HUES6 (cell line): ENCODE results near the gene FASTK.
A peak's percentile ranks its signal among the peaks of the same experiment; 100 is the strongest.

Experiments used
- H3K27ac ChIP-seq: 2 replicates; pipeline ENCODE4 v1.7.0; 2013; ENCODE audit warnings: low read depth, mild to moderate bottlenecking, low read length, inconsistent platforms
- H3K27me3 ChIP-seq: 2 replicates; pipeline ENCODE4 v1.6.1; 2013; ENCODE audit warnings: low read length; ENCODE audit not compliant: control insufficient read depth, insufficient read depth
- H3K36me3 ChIP-seq: 2 replicates; pipeline ENCODE4 v1.6.1; 2013; ENCODE audit warnings: low read length; ENCODE audit not compliant: control insufficient read depth, insufficient read depth
- H3K4me1 ChIP-seq: 2 replicates; pipeline ENCODE4 v1.6.1; 2013; ENCODE audit warnings: low read length; ENCODE audit not compliant: control insufficient read depth, insufficient read depth
- H3K4me3 ChIP-seq: 2 replicates; pipeline ENCODE4 v1.5.1; 2013; ENCODE audit warnings: low read depth, low read length
- H3K9ac ChIP-seq: one replicate; pipeline ENCODE4 v1.6.1; 2013; ENCODE audit warnings: mild to moderate bottlenecking, low read length
- H3K9me3 ChIP-seq: 2 replicates; pipeline ENCODE4 v1.6.1; 2013; ENCODE audit warnings: low read depth, low read length; ENCODE audit not compliant: control insufficient read depth, insufficient read depth

FASTK gene

DNA sequence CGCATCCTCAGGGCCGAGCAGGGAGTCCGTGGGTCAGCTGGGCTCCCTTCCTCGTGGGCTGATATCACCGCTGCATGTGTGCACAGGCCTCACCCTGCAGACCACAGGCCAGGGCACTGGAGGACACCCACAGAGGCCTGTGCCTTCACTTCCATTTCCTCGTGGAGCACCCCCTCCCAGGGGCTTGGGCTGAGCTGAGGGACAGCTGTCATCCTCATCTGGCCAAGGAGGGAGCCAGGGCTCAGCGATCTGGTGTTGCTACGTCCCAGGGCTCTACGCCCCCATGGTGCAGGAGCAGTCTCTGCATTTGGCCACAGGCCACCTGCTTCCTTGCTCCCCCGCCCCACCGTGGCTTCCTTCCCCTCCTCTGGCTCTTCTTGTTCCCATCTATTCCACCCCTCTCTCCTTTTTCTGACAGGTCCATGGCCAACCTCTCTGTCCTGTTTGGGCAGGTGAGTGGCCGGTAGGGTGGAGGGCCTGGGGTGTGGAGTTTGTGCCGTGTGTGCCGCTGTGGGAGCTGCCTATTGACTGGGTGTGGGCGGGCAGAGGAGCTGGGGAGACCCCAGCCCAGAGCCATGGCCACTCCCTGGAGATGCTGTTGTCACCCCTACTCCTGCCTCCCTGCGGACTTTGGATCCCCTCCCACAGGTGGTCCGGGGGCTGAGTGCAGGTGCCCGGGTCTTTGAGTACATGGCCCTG, 40.6 kb downstream of the FASTK start:
- no peak overlapping the region for H3K4me3 ChIP-seq
- peak overlapping the region; percentile 13 for H3K9ac ChIP-seq
- H3K36me3 ChIP-seq: peaks cover 39% of the 10 kb centered on the region
- H3K27me3 ChIP-seq: no peaks in the 10 kb centered on the region
- no peaks in the 10 kb centered on the region for H3K9me3 ChIP-seq
- peaks cover 16% of the 10 kb centered on the region; the same call in 1 of the 2 replicates for H3K4me1 ChIP-seq
- H3K27ac ChIP-seq: no peak overlapping the region

DNA sequence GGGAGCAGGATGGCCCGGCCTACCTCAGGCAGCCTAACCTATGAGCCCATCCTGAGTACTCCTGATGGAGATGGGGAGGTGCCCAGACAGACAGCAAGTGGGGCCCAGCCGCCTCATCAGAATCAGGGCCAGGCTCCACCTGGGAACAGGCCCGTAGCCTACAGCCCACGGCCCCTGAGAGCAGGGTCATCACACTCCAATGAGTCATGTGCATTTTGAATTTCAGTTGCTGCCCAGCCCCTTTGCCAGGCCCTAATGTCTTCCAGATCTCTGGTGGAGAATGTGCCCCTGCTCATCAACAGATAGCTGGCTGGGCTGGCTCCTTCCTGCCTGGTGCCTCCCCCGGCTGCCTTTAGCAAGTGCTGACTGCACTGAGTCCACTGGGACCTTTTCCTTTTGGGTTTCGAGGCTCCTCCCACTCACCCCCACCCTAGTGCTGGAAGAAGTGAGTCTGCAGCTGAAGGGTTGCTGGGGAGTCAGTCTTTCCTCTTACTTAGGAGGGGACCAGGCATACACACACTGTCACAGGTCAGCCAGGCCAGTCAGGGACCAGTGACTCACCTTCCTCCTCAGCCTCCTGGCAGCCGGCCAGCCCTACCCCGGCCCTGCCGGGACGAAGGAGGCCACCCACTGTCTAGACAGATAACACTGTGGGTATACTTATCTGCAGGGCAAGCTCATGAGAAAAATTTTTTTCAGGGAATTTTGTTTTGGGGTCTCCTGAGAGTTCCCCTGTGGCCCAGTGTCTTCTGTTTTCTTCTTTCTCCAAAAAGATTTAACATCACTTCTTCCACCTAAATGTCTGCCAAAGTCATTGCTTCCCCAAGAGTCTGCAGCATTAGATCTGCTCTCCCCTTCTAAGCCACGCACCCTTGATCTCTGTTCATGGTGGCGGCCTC, 41.4 kb downstream of the FASTK start:
- peaks cover 16% of the 10 kb centered on the region; the same call in 1 of the 2 replicates for H3K4me1 ChIP-seq
- H3K9me3 ChIP-seq: no peaks in the 10 kb centered on the region
- no peaks in the 10 kb centered on the region for H3K27me3 ChIP-seq
- peak overlapping the region; percentile 34 for H3K9ac ChIP-seq
- peak overlapping the region; percentile 51; the same call in 1 of the 2 replicates for H3K27ac ChIP-seq
- no peak overlapping the region for H3K4me3 ChIP-seq
- H3K36me3 ChIP-seq: peaks cover 40% of the 10 kb centered on the region

DNA sequence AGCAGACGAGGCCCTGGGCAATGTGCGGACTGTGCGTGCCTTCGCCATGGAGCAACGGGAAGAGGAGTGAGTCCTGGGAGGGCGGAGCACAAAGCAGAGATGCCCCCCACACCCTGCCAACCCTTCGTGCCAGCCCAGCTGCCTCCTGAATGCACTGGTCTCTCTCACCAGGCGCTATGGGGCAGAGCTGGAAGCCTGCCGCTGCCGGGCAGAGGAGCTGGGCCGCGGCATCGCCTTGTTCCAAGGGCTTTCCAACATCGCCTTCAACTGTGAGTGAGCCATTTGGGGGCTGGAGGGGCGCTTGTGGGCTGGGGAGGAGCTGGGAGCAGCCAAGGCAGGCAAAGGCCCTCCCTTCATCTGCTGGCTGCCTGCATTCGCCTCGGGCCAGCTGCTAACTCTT, 44.7 kb downstream of the FASTK start:
- no peak overlapping the region for H3K4me3 ChIP-seq
- H3K9ac ChIP-seq: no peak overlapping the region
- peaks cover 33% of the 10 kb centered on the region for H3K36me3 ChIP-seq
- no peaks in the 10 kb centered on the region for H3K27me3 ChIP-seq
- H3K27ac ChIP-seq: no peak overlapping the region
- peaks cover 18% of the 10 kb centered on the region; the same call in 1 of the 2 replicates for H3K4me1 ChIP-seq
- no peaks in the 10 kb centered on the region for H3K9me3 ChIP-seq

DNA sequence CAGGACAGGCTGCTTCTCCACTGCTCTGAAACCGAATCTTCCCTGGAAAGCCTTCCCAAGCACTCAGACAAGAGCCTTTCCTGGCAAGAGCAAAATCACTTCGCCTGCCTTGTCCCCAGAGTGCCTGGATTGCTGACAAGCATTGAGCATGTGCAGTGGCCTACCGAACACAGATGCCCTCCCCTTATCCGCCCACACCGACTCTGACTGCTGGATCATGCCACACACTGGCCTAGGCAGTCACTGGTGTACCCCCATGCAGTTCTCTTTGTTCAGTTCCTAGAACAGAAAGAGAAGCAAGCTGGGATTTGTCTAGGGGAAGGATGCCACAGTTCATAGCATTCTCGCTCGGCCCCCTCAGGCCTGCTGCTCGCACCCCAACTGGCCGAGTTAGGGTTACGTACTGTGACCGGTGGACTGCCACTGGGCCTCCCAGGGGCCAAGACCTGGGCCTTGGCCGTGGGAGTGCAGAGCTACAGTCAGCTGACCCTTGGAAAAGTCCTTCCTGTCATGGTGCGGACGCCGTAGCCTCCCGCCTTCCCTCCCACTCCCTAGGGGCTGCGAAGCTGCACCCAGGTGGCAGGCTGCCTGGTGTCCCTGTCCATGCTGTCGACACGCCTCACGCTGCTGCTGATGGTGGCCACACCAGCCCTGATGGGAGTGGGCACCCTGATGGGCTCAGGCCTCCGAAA, 45.4 kb downstream of the FASTK start:
- Histone ChIP-seq H3K36me3 (peaks cover 33% of the 10 kb centered on the region), H3K4me3 (no peak overlapping the region), H3K4me1 (peaks cover 18% of the 10 kb centered on the region; the same call in 1 of the 2 replicates), H3K27ac (no peak overlapping the region), H3K9me3 (no peaks in the 10 kb centered on the region), H3K27me3 (no peaks in the 10 kb centered on the region), H3K9ac (no peak overlapping the region)

DNA sequence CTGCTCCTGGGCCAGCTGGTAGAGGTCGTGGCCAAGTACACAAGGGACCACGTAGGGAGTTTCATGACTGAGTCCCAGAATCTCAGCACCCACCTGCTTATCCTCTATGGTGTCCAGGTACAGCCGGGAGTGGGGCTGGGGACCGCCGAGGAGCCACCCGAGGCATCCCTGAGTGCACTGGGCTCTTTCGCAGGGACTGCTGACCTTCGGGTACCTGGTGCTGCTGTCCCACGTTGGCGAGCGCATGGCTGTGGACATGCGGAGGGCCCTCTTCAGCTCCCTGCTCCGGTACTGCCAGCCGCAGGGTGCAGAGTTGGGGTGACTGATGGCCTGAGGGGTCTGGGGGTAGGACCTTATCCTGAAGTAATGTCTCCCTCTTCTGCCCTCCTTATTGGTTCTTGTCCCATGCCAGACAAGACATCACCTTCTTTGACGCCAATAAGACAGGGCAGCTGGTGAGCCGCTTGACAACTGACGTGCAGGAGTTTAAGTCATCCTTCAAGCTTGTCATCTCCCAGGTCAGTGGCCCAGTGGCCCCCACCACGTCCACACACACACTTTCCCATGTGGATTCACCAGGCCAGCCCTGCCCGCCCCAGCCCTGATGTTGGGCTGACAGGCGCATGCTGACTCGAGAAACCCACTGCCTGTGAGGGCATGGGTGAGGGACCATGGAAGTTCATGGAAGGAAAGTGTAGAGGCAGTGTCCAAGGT, 46.1 kb downstream of the FASTK start:
- H3K4me3 ChIP-seq: no peak overlapping the region
- no peaks in the 10 kb centered on the region for H3K27me3 ChIP-seq
- H3K9me3 ChIP-seq: no peaks in the 10 kb centered on the region
- H3K9ac ChIP-seq: no peak overlapping the region
- peaks cover 12% of the 10 kb centered on the region; the same call in 1 of the 2 replicates for H3K4me1 ChIP-seq
- no peak overlapping the region for H3K27ac ChIP-seq
- H3K36me3 ChIP-seq: peaks cover 33% of the 10 kb centered on the region

DNA sequence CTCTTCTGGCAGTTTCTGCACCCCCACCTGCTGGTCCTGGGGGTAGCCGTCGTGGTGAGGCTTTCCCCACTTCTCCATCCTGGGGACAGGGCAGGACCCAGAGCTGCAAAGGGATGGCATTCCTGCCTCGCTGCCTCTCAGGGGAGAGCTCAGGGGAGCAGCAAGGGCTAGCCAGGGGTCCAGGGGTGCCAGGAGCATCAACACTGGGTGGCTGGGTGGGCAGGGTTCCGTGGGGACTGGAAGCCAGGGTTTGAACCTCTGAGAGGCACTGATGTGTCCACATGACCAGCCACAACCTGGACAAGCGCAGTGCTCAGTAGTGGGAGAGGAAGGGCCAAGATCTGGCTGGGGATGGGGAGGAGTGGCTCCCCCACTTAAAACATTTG, 46.8 kb downstream of the FASTK start:
- Histone ChIP-seq H3K4me3 (no peak overlapping the region), H3K36me3 (peaks cover 33% of the 10 kb centered on the region), H3K27me3 (no peaks in the 10 kb centered on the region), H3K4me1 (peaks cover 6% of the 10 kb centered on the region; the same call in 1 of the 2 replicates), H3K9ac (no peak overlapping the region), H3K9me3 (no peaks in the 10 kb centered on the region), H3K27ac (no peak overlapping the region)

DNA sequence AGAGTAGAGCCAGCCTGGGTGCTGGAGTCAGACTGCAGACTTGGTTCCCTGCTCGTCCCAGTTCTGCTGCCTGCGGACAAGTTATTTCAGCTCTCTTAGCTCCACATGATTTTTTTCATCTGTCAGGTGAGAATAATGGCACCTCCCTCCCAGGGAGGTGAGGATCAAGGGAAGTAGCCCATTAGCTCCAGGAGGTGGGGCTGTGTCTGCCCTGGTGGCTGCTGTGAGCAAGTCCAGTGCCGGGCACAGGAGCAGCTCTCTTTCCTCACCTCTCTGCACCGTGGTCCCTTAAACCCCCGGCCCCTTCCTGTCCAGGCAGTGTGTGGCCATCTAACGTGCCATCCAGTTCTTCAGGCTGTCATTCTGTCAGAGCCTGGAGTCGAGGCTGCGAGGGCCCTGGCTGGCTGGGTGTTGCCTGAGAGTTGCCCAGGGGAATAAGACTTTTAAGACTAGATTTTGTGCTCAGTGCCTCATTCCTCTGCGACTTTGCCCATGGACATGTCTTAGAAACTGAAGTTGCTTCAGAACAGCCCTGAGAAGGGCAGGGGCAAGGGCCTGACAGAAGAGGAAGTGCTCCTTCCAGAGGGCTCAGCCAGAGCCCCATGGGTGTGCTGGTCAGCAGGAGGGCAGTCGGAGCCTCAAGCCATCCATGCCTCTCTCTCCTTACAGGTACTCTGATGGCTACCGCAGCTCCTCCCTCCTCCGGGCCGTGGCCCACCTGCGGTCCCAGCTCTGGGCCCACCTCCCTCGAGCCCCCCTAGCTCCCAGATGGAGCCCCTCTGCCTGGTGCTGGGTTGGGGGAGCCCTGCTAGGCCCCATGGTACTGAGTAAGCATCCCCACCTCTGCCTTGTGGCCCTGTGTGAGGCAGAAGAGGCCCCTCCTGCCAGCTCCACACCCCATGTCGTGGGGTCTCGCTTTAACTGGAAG, 47.4 kb downstream of the FASTK start:
- no peaks in the 10 kb centered on the region for H3K27me3 ChIP-seq
- peaks cover 33% of the 10 kb centered on the region for H3K36me3 ChIP-seq
- H3K4me1 ChIP-seq: peaks cover 2% of the 10 kb centered on the region; the same call in 1 of the 2 replicates
- H3K27ac ChIP-seq: no peak overlapping the region
- H3K9ac ChIP-seq: no peak overlapping the region
- no peak overlapping the region for H3K4me3 ChIP-seq
- no peaks in the 10 kb centered on the region for H3K9me3 ChIP-seq

DNA sequence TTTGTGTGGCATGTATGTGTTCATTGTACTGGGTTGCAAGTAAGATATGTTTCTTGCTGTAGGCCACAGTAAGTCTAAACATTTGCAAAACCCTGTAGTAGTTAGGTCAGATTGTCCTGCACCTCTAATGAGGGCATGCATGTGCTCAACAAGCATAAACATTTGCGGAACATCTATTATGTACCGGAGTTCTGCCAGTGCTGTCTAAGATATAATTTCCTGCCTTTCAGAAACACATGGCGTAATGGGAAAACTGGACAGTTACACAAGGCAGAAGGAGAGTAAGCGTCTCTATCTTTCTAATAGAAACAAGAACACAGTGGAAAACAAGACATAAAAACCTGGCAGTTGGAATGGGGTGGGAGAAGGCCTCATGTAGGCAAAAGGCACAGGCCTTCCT, 49.6 kb downstream of the FASTK start:
- Histone ChIP-seq H3K9ac (no peak overlapping the region), H3K27me3 (no peaks in the 10 kb centered on the region), H3K36me3 (peaks cover 19% of the 10 kb centered on the region), H3K4me3 (no peak overlapping the region), H3K4me1 (peaks cover 11% of the 10 kb centered on the region), H3K9me3 (no peaks in the 10 kb centered on the region), H3K27ac (no peak overlapping the region)

DNA sequence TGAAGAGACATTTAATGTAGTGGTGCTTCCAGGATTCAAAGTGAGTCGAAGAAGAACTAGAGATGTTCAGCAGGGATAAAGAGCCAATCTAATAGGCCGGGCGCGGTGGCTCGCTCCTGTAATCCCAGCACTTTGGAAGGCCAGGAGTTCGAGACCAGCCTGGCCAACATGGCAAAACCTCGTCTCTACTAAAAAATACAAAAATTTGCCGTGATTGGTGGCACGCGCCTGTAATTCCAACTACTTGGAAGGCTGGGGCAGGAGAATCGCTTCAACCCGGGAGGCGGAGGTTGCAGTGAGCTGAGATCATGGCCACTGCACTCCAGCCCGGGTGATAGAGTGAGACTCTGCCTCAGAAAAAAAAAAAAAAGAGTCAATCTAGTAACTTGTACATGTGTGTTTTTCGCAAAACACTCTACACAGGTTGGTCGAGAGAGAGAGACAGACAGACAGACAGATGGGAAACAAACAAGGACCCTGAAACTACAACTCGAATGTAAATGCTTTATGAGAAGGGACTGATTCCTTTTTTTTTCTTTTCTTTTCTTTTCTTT, 51.6 kb downstream of the FASTK start:
- Histone ChIP-seq H3K27ac (peak overlapping the region; percentile 63; the same call in 1 of the 2 replicates), H3K4me3 (peak overlapping the region; percentile 94), H3K36me3 (no peaks in the 10 kb centered on the region), H3K4me1 (peaks cover 20% of the 10 kb centered on the region), H3K27me3 (no peaks in the 10 kb centered on the region), H3K9me3 (no peaks in the 10 kb centered on the region), H3K9ac (peak overlapping the region; percentile 44)
